ENCODE measurements around the gene SPATA22.

DNA sequence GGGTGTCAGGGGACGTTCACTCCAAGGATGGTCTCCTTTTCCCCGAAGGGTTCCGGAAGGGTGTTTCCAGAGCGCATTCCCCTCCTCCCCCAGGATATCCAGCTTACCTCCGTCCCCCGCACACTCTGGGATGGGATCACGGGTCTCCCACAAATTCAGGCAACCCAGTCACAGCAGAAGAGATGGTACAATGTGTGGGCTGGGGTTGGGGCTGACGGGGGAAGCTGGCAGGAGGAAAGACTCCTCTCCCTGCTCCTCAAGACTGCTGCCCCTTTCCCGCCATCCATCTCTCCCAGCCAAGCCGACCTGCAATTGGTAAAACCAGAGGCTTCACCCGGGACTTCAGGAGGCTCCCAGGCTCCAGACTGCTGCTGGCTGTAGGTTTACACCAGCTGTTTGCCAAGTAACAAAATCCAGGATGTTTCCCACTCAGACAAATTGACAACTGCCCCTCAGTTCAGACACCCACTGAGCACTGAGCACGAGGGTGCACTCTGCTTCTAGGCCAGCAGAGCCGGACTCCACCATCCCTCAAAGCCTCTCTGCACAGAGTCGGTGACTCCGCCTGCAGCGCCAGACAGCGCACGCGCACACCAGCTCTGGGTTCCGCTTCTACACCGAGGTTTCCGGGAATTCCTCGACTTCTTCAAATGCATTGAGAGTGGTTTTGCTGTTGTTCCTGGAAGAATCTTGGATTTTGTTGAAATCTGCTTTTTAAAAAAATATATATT is 41.9 kb upstream of the SPATA22 start:
- TF ChIP-seq POLR2A (IDR thresholded peaks at IDR 0.05) (no peak), POLR2AphosphoS5 (IDR thresholded peaks at IDR 0.05) (no peak)
- TF ChIP-seq, protein P1, sequence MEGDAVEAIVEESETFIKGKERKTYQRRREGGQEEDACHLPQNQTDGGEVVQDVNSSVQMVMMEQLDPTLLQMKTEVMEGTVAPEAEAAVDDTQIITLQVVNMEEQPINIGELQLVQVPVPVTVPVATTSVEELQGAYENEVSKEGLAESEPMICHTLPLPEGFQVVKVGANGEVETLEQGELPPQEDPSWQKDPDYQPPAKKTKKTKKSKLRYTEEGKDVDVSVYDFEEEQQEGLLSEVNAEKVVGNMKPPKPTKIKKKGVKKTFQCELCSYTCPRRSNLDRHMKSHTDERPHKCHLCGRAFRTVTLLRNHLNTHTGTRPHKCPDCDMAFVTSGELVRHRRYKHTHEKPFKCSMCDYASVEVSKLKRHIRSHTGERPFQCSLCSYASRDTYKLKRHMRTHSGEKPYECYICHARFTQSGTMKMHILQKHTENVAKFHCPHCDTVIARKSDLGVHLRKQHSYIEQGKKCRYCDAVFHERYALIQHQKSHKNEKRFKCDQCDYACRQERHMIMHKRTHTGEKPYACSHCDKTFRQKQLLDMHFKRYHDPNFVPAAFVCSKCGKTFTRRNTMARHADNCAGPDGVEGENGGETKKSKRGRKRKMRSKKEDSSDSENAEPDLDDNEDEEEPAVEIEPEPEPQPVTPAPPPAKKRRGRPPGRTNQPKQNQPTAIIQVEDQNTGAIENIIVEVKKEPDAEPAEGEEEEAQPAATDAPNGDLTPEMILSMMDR (IDR thresholded peaks at IDR 0.05) = no peak

All from prostate gland (tissue), 2 donors.